GM21723 (cell line): ENCODE measurements around the gene CXCR6.

ENCODE experiments used
- ATAC-seq: cut with Tn5 transposase; IDR thresholded peaks from one replicate; pipeline ENCODE4 v1.9.1; 2021; ENCODE audit warnings: mild to moderate bottlenecking, moderate library complexity; ENCODE audit not compliant: unreplicated experiment

The CXCR6 gene

DNA sequence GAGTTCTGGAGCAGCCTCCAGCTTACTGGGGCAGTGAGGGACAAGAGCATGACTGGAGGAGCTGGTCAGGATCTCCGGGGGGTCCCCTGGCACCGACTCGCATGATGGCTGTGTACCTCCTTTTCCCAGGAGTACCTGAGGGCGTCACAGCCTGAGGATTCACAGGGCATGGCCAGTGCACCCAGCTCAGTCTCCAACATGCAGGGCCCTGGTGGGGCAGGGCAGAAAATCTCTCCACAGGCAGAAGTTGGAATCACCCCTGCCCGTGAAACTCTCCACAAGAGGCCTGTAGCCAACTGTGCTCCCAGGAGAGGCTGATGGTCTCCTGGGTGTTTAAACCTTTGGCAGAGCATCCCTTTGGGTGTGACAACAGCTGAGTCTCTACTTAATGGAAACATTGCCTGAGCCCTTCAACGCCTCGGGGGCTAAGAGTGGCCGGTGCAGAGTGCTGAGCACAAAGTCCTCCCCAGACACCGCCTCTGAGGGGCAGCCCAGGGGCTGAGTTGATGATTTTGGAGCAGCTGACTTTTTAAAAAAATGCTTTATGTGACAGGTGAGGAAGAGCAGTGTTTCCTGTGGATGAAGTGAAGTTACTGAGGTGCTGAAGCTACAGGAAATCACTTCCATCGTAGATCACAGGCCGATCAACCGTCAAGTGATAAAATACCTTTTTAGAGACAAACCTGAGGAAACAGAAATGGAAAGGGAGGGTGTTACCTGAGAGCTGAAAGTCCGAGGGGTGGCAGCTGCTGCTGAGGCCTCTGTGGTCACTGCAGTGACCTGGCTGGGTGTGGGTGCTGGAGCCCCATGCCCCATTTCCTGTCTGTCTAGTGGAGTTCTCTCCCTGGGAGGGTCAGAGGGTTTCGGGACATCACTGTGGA, 21.9 kb upstream of the CXCR6 start:
- no peak for ATAC-seq

DNA sequence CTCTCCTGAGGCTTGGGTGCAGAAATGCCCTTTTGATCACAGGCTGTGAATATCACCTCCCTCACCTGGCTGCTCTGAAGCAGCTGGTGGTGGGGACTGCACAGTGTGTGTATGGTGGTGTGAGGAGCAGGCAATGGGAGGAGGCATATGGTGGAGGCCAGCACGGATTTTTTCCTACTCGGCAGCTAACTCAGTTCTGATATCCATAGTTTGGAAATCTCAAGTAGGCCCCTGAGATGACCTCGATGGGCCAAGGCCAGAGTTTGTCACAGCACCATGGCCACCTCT, 21.3 kb upstream of the CXCR6 start:
- ATAC-seq: no peak

DNA sequence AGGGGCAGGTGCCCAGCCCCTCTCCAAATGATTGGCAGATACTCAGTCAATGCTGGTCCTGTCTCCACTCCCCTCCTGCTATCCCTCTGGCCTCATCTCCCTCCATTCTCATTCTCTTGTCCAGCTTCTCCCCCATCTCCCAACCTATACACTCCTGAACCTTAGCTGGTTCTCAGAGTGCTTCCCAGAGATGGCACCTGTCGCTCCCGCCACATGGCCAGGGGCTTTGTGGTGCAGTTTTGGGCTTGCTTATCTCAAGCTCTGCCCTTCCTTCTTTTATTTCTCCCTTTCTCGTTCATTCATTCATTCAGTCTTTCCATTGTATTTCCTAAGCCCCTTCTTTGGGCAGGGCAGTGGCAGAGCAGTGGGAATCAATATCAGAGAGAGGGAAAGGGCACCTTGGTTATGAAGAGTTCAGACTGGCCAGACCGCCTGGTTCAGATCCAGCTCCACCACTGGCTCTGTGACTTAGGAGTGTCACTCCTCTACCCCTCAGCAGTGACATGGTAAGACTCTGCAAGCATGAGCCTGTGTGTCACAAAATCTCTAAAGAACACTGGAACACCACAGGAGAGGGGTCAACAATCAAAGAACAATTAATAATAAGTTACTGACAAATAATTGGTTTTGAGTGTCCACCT, 20.2 kb upstream of the CXCR6 start:
- no peak for ATAC-seq

DNA sequence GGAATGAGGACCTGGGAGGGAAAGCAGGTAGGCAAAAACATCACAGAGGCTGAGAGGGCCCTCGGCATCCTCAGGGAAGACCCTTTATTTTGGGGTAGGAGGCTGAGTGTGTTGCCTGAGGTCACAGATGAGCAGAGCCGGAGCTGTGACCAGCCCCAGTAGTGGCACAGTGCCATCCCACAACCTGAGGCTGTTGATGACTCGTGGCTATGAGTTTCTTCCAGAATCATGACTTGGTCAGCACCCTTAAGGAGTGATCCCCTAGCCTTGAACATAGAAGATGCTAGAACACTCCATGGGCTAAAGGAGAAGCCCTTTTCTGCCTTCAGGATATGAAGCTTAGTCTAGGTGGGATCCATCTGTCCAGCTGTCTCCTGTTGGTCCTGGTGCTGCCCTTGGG, 19.5 kb upstream of the CXCR6 start:
- ATAC-seq: no peak

DNA sequence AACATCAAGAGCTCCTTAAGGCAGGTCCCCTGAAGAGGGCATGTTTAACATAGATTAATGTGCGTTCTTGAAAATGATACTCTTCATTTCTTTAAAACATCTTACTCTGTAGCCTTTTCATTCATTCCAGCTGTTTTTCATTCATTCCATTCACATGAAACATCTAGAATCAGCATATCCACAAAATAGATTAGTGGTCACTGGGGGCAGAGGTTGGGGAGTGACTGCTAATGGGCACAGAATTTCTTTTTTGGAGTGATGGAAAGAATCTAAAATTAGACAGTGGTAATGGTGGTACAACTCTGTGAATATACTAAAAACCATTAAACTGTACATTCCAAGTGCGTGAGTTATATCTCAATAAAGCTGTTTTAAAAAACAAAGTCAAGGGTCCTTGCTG, 15.4 kb upstream of the CXCR6 start:
- no peak for ATAC-seq

DNA sequence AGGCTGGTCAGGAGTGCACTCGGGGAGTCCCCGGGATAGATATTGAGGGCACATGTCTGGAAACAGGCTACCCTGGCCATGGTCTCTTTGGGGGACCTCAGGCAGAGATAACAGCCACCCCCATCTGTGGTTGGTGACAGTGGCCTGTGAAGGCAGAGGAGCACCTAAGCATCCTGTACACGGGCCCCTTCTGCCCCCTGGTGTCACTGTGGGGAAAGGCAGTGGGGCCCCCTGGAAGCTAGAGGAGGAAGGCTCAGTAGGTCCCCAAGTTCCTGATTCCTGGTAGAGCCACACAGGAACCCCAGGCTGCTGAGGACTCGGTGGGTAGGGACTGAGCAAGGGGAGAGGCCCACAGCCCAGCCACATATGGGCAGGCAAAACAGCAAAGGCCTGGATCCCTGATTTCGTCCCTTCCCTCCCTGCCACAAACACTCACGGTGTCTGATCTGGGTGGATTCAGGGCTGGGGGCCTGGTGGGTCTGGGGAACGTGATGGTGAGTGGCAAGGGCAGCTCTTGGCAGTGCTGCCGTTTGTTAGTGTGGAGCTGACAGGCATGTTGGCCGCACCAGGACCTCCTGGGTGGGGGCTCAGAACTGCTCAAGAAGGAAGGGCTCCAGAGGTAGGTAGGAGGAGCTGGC, 14.1 kb upstream of the CXCR6 start:
- peak; percentile 51 for ATAC-seq

DNA sequence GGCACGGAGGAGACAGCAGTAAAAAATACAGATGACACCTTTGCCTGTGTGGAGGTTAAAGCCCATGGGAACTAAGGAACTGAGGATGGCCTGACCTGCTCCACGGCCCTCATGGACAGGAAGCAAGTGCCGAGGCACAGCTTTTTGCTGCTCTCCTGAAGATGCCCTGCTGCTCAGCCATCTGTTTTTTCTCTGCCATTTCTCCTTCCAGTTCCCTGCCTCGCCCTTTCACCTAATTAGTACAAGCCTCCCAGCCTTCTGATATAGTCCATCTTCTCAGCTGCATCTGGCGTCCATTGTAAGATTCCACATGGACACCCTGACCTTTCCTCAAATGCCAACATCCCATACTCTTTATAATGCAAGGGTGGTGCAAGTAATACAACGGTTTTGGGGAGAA, 11.8 kb upstream of the CXCR6 start:
- ATAC-seq: no peak

DNA sequence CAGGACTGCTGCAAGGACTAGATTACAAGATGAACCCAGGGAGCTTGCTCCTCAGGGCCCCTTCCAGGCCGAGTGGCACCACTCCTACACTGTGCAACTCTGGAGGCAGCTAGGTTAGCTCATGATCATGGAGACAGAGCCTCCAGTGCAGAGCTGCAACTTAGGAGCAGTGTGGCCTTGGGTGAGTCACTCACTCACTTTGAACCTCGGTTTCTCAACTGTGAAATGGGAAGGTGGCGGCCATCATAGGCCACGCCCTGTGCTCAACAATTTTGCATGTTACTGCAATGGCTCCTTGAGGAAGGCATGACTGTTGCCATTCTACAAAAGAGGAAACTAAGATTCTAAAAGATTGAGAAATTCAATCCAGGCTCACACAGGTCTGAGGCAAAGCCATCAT, 11.2 kb upstream of the CXCR6 start:
- no peak for ATAC-seq

DNA sequence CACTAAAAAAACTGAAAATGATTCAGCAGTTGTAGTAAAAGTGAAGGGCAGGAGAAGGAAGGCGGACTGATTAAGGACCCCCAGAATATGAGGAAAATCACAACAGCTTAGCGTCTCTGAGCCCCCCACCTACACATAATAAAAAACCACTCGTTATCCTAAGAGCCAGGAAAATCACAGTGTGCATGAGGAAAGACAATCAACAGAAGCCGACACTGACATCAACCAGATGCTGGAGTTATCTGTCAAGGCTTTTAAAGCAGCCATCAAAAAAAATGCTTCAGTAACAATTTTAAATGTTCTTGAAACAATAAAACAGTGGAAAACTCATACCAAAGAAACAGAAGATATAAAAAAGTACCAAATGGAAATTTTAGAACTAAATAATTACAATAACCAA, 9.7 kb upstream of the CXCR6 start:
- ATAC-seq: no peak

DNA sequence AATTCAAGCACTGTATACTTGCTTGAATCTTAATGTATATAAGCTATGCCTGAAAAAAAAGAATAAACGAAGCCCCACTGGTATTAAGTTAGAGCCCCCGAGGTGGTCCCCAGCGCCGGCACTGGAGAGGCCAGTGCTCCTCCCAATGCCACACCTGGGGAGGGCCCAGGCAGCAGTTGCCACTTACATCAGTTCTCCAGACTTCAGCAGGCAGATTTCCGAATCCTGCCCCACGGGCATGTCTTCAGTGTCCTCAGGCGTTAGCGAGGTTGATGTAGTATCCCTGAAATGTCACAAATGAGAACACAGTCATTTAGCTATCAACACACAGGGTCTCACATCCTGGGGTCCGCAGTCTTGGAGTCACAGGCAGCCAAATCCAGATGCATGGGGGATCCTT, 7.0 kb upstream of the CXCR6 start:
- no peak for ATAC-seq

DNA sequence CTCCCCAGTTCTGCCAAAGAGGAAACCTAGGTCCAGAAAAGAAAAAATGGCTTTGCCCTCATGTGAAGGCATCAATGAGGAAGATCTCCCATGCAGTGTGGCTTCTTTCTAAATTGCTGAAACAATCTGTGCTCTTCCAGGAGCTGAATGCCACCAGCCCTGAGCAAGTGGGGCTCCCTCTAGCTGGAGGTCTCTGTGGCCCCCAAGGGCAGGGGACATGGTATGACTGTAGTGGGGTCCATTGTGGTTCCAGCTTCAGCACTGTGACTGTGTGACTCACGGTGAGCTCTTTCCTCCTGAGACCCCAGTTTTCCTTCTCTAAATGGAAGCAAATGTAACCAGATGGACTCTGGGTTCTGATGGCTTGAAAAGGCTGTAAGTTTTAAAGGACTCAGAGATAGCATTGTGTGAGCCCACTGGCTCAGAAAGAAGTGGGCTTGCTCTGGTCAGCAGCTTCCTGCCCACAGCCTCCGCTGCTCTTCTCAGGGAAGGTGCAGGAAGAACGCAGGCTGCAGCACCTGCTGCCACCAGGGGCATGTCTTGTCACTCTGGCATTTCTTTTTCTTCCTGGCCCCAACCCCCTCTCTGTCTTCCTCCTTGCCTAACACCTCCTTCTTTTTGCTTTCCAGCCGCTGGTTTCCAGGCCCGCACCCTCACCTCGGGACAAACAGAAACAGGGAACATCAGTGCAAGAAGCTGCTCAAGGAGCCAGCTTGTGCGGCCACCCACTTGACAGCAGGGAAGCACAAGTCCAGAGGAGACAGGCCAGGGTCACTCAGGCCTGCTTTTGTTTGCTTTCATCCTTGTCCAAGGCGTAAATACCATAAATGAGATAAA, 5.8 kb upstream of the CXCR6 start:
- ATAC-seq: no peak

DNA sequence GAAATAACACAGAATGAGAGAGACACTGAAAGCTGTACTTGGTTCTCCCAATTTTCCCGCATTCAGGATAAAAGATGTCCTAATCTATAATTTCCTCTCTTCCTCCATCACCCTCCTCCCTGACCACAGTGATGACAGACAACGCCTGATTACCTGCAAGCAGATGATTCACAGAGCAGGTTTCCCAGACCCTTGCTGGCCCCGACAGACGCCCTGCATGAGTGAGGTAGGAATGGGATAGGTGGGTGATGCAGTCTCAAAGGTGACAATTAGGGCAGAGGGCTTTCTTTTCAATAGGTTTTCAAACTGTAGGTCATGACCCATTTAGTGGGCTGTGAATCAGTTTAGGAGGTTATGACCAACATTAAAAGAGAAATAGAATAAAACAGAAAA, 5.2 kb upstream of the CXCR6 start:
- no peak for ATAC-seq

DNA sequence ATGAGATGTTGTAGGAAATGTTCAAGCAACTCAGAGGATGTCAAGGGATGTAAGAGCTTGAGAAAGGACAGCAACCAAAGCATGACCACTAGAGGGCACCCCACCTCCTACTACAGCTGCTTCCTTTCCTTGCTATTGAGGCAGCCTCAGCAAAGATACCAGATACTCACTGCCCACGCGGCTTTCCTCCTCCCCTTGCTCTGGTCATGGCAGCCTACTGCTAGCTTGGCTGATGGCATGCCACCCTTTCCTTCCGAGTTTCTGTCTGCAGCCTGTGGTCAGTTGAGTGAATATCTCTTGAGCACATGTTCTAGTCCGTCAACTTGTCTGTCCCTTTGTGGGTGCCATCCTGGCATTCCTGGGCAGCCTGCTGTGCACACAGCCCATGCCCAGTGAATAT, 4.4 kb upstream of the CXCR6 start:
- ATAC-seq: peak; percentile 62

DNA sequence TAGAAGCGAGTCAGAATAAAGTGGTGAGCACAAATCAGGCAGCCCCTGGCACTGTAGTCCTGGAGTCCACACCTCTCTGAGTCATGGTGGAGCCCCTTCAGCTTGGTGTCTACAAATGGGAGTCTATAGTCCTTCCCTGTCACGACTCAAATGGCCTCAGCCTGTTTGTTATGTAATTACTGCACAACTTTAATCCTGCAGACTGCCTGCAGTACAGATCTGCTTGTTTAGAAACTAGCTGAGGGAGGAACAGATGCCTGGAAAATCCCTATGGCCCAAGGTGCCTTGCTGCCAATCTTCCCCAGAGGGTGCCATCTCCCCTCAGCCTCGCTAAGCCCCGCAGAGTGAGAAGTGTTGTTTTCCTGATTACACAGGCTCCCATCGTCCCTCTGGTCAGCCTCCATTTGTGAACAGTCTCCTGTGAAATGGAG, 3.9 kb upstream of the CXCR6 start:
- peak; percentile 10 for ATAC-seq

DNA sequence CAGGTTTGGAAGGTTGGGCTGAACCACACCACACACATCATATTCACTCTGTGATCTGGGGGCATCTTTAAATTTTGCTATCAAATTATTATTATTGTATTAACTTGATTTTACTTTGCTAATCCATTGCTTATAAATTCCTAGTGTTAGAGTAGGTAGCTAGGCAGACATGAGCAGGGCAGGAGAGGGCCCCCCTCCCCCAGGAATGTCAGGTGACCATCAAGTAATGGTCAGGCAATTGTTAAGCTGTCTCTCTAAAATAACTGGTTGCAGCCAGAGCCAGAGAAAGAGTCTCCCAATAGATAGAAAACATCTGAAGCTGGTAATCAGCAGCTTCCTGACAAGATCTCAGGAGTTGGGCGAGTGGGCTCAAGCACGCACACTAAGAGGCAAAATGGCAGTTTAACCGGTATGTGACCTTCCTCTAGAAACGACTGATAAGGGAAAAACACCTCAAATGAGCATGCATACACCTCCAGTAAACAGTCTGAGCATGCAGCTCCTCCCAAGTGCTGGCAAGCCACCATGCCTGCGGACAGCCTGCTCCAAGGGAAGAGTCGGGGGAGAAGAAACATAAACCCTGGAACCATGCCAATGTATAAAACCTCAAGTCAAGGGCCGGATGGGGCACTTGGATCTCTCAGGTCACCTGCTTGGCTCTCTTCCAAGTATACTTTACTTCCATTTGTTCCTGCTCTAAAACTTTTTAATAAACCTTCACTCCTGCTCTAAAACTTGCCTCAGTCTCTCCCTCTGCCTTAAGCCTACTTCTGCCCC, 3.1 kb upstream of the CXCR6 start:
- no peak for ATAC-seq

DNA sequence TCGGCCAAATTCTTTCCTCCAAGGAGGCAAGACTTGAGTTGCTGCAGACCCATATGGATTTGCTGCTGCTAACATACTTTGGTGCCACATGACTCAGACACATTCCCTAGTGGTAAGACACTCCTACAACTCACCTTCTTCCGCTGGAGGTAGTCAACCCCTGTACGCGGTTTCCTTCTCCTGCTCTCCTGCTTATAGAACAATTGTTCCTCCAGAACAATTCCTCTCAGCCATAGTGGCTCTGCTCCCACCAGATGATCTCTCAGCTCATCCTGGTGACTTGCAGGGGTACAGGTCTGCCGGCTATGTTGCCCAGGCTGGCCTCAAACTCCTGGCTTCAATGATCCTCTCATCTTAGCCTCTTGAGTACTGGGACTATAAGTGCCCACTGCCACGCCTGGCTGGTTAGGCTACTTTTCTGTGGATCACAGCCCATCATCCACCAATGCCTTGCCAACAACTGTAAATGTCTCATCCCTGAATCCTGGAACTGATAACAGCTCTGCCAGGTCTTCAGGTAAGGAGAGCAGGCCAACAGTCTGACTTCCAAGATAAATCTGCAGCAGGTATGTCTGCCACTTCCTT, 2.4 kb upstream of the CXCR6 start:
- no peak for ATAC-seq

DNA sequence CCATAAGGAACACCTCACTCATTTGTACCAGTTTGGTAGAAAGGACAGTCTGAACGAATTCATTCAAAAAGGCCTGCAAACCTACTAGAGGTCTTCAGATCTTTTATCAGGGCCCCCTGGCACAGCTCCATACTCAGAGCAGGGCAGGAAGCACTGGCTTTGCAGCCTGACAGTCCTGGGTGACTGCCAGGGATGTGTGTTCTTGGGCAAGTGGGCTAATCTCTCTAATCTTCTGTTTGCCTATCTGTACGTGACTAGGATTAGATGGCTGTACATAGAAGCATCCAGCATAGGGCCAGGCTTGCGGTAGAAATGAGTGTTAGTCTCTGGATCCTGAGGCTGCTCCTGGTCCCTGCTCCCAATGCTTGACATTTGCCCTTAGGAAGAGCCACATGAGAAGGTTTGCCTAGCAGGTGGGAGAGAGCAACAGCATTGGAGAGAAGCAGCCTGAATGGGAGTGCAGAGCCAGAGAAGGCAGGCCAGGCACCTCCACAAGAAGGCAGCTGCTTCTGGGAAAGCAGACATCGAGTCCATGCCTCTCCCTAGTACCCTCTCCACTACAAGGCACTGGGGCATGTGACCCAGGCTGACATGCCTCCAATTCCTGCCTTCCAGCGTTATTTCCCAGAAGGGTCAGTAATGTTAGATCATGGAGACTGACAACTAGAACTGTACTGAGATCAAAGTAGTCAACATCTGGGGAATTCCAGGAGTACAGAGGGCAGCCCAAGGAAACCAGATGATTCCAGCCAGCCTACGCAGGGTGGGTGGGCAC, 1.0 kb upstream of the CXCR6 start:
- ATAC-seq: no peak

DNA sequence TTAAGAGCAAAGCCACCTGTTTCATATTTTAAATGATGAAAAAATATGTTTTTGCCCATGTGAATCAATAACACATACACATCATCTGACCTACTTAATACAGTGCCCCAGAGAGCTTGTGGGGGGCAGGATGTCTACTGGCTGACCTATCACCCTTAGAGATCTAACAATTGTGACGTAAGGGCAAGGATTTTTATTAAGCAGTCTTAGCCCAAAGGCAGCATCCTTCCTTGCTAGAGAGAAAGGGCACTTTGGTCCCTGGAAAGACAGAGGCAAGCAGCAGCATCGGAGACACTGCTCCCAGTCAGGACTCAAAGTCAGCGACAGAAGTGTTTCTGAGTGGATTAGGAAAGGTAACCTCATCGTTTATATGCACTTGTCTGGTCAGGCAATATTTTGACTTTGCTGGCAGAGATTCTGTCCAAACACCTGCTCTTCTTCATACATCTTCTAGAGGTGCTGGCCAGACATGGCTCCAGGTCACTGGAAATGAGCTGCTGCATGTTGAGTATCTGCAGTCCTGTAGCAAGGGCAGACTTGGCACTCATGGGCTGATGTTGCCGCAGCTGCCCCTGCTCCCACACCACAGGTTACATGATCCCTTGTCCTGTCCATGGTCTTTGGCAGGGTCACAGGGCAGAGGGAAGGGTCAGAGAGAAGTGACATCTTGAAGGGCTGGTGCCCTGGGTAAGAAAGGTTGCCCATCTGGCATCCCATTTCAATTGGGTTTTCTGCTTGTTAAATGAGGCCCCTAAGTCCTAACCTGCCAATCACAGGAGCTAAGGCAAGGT, 1.8 kb downstream of the CXCR6 start:
- ATAC-seq: no peak

DNA sequence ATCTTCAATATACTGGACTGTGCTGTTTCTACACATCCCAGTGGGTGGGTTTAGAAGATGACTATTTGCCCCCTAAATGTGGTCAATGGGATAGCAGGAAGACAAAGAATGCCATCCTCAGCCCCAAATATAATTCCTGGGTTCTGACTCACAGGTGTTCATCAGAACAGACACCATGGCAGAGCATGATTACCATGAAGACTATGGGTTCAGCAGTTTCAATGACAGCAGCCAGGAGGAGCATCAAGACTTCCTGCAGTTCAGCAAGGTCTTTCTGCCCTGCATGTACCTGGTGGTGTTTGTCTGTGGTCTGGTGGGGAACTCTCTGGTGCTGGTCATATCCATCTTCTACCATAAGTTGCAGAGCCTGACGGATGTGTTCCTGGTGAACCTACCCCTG, 3.0 kb downstream of the CXCR6 start:
- ATAC-seq: no peak
